ENCODE data around the gene HHIP.
"Not testable (repeated sequence)": the region's sequence is repeated elsewhere in the genome, so short reads cannot be mapped to it uniquely, and the experiment has no call there.

HHIP gene

DNA sequence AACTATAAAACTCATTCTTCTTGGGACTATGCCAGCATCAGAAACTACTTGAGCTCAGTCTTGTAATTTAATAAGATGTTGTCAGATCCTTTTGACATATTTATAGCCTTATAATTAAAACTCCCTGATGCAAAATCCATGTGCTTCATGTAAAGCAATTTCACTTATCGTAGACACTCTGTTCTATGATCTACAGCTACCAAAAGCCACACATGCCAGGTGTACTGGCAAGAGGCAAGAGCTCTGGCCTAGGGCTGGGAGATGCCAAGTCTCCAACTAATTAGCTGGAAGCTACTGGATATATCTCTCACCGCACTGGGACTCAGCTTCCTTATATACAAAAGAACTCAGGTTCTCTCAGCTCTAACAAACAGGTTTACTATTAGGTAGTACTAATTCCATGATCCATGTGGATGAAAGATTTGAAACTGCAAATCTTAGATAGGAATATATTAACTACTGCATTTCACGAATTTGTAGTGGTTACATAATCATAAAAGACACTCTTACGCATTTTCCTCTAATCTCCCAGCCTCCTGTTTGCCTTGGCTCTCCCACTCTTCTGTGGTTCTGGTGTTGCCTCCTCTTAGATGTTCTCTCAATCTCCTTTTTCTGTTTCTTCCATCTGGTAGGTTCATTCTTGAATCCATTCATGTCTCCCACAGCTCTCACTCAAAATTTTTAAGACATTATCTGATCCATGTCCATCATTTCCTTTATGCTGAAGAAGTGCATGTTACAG, 103.0 kb downstream of the HHIP start:
- no peak for DNase-seq (ENCODE audit: low spot score)

DNA sequence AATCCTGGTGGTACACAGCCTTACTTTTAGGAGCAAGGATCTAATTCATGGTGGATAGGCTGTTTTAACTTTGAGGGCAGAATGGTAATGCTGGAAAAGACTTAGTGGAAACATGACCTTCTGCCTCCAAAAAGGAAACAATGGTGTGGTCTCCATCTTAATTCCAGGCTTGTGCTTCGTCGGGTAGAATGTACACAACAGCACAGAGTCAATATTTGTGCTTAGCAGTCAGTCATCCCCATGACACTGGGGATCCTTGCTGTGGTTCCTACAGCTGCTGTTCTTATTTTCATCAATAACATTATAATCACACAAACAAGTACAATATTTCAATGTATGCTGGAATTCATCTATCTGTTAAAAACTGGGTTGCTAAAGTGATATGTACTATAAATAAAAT, 104.4 kb downstream of the HHIP start:
- DNase-seq (ENCODE audit: low spot score), result no peak

DNA sequence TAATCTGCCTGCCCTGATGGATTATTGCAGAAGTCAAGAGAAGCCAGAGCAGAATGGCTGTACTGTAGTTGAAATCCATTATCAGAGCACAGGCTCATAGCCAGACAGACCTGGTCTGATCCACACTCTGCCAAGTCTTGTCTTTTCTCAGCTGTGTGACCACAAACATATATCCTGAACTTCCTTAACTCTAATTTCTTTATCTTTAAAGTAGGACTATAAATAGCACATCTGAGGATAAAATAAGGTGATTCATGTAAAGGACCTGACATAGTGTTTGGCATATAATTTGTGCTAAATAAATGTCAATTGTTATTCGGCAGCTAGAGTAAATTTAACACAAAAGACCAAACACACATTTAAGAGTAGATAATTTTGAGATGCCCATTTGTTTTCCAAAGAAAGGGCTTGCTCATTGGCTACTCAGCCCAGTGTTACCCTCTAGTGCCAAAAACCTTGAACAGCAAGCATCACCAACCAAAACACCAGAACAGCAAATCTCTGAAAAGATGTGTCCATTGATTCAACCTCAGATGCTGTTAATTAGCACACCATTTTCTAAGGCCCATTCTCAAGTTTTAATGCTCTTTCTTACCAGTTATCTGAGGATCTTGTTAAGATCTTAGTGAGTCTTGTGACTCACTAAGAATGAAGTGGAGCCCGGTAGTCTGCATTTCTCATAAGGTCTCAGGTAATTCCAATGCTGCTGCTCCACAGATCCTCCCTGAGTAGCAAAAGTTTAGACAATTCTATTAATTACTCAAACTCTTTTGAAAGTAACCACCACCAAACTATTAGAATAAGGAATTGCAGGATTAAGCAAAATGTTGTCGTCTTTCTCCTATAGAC, 108.8 kb downstream of the HHIP start:
- DNase-seq (ENCODE audit: low spot score), result no peak

DNA sequence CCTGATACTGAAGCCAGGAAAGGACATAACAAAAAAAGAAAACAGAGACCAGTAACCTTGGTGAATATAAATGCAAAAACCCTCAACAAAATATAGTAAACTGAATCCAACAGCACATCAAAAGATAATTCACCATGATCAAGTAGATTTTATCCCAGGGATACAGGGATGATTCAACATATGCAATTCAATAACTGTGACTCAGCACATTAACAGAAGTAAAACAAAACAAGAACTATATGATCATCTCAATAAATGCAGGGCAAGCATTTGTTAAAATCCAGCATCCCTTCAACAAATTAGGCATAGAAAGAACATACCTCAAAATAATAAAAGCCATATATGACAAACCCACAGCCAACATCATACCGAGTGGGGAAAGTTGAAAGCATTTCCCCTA, 112.0 kb downstream of the HHIP start:
- no peak for DNase-seq (ENCODE audit: low spot score)

DNA sequence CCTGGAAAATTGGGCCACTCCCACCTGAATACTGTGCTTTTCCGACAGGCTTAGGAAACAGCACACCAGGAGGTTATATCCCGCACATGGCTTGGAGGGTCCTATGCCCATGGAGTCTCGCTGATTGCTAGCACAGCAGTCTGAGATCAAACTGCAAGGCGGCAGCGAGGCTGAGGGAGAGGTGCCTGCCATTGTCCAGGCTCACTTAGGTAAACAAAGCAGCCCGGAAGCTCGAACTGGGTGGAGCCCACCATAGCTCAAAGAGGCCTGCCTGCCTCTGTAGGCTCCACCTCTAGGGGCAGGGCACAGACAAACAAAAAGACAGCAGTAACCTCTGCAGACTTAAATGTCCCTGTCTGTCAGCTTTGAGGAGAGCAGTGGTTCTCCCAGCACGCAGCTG, 122.9 kb downstream of the HHIP start:
- not testable (repeated sequence) for DNase-seq (ENCODE audit: low spot score)

DNA sequence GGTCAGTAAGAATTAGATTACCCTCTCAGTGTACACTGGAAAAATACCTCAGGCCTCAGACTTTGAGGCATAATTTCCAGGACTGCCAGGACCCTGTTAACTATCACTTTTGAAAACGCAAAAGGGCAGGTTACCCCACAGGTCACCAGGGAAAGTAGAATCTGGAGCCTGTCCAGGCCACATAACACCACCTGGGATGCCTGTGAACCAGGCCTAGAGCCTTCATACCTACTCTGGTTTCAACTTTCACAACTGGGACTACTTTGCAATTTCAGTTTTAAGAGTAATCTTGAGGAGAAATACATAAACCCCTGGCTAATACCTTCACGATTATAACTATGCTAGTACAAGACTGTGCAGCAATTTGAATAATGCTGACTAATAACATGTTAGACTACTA, 132.4 kb downstream of the HHIP start:
- DNase-seq (ENCODE audit: low spot score), result no peak

DNA sequence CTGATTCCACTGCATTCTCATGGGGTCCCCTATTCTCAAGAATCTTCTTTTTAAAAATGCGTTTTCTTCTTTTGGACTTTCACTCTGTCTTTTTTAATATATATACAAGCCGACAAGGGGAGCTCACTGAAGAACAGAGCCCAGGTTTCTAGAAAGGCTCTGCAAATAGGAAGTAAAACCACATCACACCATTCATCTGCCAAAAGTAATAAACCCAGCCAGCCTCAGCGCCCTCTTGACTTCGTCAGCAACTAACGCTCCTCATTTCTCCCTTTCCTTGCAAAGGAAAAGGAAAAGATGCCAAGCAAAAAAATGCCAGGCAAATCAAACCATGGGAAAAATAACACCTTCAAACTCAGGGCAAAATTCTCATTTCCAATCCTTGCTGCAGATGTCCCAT, 136.4 kb downstream of the HHIP start:
- no peak for DNase-seq (ENCODE audit: low spot score)

DNA sequence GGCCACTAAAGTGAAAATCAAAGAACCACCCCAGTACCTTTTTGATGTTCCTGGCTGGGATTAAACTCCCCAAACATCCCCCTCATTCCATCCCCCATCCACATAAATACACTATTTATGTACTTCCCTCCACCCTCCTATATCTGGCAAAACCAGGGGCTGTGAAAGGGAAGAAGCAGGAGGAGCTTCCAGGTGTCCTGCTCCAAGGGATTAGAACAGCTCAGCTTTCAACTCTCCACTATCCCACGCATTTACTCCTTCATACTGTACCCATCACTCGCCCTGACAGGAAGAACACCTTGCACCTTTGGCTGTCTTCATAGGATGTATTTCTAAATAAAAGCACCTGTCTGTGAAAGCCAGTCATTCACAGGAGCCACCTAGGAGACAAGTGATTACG, 140.0 kb downstream of the HHIP start:
- DNase-seq (ENCODE audit: low spot score), result no peak

DNA sequence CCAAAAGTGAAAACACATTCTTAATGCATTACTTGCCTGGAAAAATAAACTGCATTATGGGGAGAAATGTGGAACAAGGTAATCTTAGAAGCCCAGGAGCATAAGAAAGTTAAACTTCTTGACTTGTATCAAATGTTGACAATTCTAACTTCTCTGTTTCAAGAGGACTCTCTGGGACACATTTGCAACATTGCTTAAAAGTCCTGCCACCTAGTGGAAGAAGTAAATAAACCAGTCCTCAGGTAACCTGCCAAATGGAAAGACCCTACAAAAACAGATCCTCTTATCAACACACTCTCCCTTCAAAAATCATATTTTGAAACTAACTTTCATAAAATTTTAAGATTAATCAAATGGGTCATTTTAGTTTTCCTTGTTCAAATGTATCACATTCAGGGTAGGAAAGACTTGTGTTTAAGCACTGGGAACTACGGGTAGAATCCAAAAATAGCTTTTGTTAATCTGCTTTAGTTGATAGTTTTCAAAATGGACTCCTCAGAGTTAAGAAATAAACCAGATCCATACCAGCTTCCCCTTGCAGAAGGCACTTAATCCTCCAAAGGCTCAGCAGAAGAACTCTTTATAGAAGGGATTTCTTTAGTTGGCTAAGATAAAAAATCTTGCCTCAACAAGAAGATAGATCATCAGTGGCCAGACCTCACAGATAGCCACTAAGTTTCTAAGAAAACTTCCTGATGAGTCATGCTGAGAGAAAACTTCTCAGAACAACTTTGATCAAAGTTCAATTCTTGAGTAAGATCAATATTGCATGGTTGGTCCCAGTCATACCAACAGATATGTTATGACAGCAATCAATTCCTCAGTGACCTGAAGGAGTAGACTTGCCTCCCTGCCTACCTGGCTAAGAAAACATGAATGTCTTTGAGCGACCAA, 141.7 kb downstream of the HHIP start:
- peak; percentile 18 for DNase-seq (ENCODE audit: low spot score)

DNA sequence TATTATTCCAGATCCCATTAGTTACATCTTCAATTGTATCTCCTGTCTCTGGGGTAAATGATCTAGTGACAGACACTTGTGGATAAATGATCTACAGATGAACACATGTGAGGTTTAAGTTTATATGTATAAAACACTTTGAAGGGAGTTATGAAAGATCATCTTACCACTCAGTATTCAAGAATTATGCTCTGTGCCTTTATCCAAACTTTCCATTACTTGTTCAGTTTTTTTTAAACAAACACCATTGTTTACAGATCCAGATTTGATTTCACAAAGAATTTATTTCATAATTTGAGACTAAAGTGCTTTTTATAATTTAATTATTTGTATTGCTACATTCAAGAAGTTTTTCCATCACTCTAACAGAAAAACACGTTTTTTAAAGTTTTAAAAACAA, 142.5 kb downstream of the HHIP start:
- no peak for DNase-seq (ENCODE audit: low spot score)

DNA sequence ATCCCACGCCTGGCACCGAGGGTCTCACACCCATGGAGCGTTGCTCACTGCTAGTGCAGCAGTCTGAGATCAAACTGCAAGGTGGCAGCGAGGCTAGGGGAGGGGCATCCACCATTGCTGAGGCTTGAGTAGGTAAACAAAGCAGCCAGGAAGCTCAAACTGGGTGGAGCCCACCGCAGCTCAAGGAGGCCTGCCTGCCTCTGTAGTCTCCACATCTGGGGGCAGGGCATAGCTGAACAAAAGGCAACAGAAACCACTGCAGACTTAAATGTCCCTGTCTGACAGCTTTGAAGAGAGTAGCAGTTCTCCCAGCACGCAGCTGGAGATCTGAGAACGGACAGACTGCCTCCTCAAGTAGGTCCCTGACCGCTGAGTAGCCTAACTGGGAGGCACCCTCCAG, 146.0 kb downstream of the HHIP start:
- not testable (repeated sequence) for DNase-seq (ENCODE audit: low spot score)
